Liver (tissue), 9 donors: ENCODE data around the gene ZGPAT. TPM values are rescaled to one million over a fixed set of nuclear protein-coding genes. Genes with fewer than 3 reads are reported as not detected.

Experiments used
- DNase-seq: peaks from one replicate; pipeline ENCODE4 v3.0.0-alpha.2; 2017; ENCODE audit warnings: low spot score
- H3K27ac ChIP-seq, 2 donors: one replicate each; pipeline ENCODE4 v1.7.0; 2013; ENCODE audit warnings: inconsistent platforms in 2 of 2, low read length in 2 of 2, control low read depth in 1 of 2, low read depth in 1 of 2, mild to moderate bottlenecking in 1 of 2
- H3K27me3 ChIP-seq, 4 donors: one replicate each; pipeline versions ENCODE4 v1.6.1 to v1.7.0; 2013; ENCODE audit warnings: low read length in 3 of 4, inconsistent platforms in 1 of 4, mild to moderate bottlenecking in 1 of 4, moderate library complexity in 1 of 4; ENCODE audit not compliant: control insufficient read depth in 4 of 4, insufficient read depth in 4 of 4
- H3K36me3 ChIP-seq, 4 donors: one replicate each; pipeline versions ENCODE4 v1.6.1 to v1.7.0; 2013; ENCODE audit warnings: low read length in 3 of 4, mild to moderate bottlenecking in 3 of 4, low read depth in 1 of 4, moderate library complexity in 1 of 4; ENCODE audit not compliant: control insufficient read depth in 4 of 4, insufficient read depth in 3 of 4
- H3K4me1 ChIP-seq, 4 donors: one replicate each; pipeline versions ENCODE4 v1.6.1 to v1.7.0; 2013; ENCODE audit warnings: low read length in 3 of 4, mild to moderate bottlenecking in 3 of 4, moderate library complexity in 1 of 4; ENCODE audit not compliant: control insufficient read depth in 4 of 4, insufficient read depth in 4 of 4
- H3K4me3 ChIP-seq, 3 donors: one replicate each; pipeline versions ENCODE4 v1.6.1 to v1.7.0; 2013; ENCODE audit warnings: low read length in 3 of 3, control low read depth in 1 of 3, low read depth in 1 of 3, mild to moderate bottlenecking in 1 of 3
- H3K9ac ChIP-seq, 2 donors: one replicate each; pipeline ENCODE4 v1.7.0; 2013; ENCODE audit warnings: low read length in 2 of 2, mild to moderate bottlenecking in 2 of 2, moderate library complexity in 2 of 2, control low read depth in 1 of 2, low read depth in 1 of 2
- H3K9me3 ChIP-seq, 4 donors: one replicate each; pipeline versions ENCODE4 v1.6.1 to v1.7.0; 2013; ENCODE audit warnings: low read length in 3 of 4; ENCODE audit not compliant: control insufficient read depth in 4 of 4
- ATF3 ChIP-seq: IDR thresholded peaks from 2 replicates; pipeline ENCODE4 v1.6.1; 2016; ENCODE audit warnings: antibody characterized with exemption
- EGR1 ChIP-seq, 2 donors: IDR thresholded peaks; 2 replicates each; pipeline ENCODE4 v1.6.1; 2016 to 2018; ENCODE audit warnings: antibody characterized with exemption in 2 of 2, low read depth in 2 of 2
- FOXA1 ChIP-seq: IDR thresholded peaks from 2 replicates; pipeline ENCODE4 v1.6.1; 2016; ENCODE audit warnings: antibody characterized with exemption
- FOXA2 ChIP-seq: IDR thresholded peaks from 2 replicates; pipeline ENCODE4 v1.6.1; 2016; ENCODE audit warnings: antibody characterized with exemption
- GABPA ChIP-seq, 2 donors: IDR thresholded peaks in 1 of 2; conservative IDR thresholded peaks in 1 of 2; 2 replicates each; pipeline ENCODE4 v1.6.1; 2016; ENCODE audit warnings: antibody characterized with exemption in 2 of 2, mild to moderate bottlenecking in 1 of 2, moderate library complexity in 1 of 2
- HNF4A ChIP-seq, 2 donors: conservative IDR thresholded peaks; 2 replicates each; pipeline ENCODE4 v1.6.1; 2016; ENCODE audit warnings: antibody characterized with exemption in 2 of 2, mild to moderate bottlenecking in 2 of 2
- HNF4G ChIP-seq: IDR thresholded peaks from 2 replicates; pipeline ENCODE4 v1.6.1; 2016; ENCODE audit warnings: antibody characterized with exemption
- JUND ChIP-seq, 2 donors: IDR thresholded peaks; 2 replicates each; pipeline ENCODE4 v1.6.1; 2016; ENCODE audit warnings: antibody characterized with exemption in 2 of 2
- NR2F2 ChIP-seq: IDR thresholded peaks from 2 replicates; pipeline ENCODE4 v1.6.1; 2016; ENCODE audit warnings: antibody characterized with exemption
- RAD21 ChIP-seq, 2 donors: IDR thresholded peaks; 2 replicates each; pipeline ENCODE4 v1.6.1; 2016; ENCODE audit warnings: antibody characterized with exemption in 2 of 2, mild to moderate bottlenecking in 2 of 2
- RXRA ChIP-seq, 2 donors: IDR thresholded peaks; 2 replicates each; pipeline ENCODE4 v1.6.1; 2017 to 2018; ENCODE audit warnings: antibody characterized with exemption in 2 of 2, mild to moderate bottlenecking in 1 of 2
- SP1 ChIP-seq: IDR thresholded peaks from 2 replicates; pipeline ENCODE4 v1.6.1; 2018; ENCODE audit warnings: antibody characterized with exemption, mild to moderate bottlenecking
- TAF1 ChIP-seq: conservative IDR thresholded peaks from 2 replicates; pipeline ENCODE4 v1.6.1; 2016; ENCODE audit warnings: antibody characterized with exemption, mild to moderate bottlenecking
- ZBTB33 ChIP-seq: IDR thresholded peaks from 2 replicates; pipeline ENCODE4 v1.6.1; 2016; ENCODE audit warnings: antibody characterized with exemption
- WGBS: extraction: QIAGEN DNeasy Blood & Tissue Kit; methylation state at CpG from one replicate; pipeline ENCODE4 v1.1.7; 2013; 5-methylcytosine and 5-hydroxymethylcytosine counted together
- polyA plus RNA-seq, 2 donors: library from polyadenylated mRNA; stranded (reverse) in 1 of 2; unstranded in 1 of 2; fragments of 200-250 nt in 1 of 2; fragments of >200 nt in 1 of 2; fragmentation: Nextera tagmentation in 1 of 2; extraction: Ambion mirVana in 1 of 2; gene quantifications; one replicate each; pipeline versions ENCODE4 v1.2.1 to v1.2.3, GENCODE V29; 2013 to 2015
- total RNA-seq, 2 donors: library from RNA; depleted of rRNA; stranded (reverse); fragments of >200 nt; gene quantifications; one replicate each; pipeline ENCODE4 v1.2.3, GENCODE V29; 2014
- TF ChIP-seq, protein P1 (sequence below): IDR thresholded peaks from 2 replicates; pipeline ENCODE4 v1.6.1; 2016; ENCODE audit warnings: antibody characterized with exemption, mild to moderate bottlenecking
- TF ChIP-seq, protein P2 (sequence below): fragments of 150-350 bp; IDR thresholded peaks from 2 replicates; pipeline ENCODE4 v1.5.1; 2017; ENCODE audit warnings: improper control_type of control experiment, low read depth, low read length; ENCODE audit not compliant: missing input control
- TF ChIP-seq, protein P3 (sequence below): IDR thresholded peaks from 2 replicates; pipeline ENCODE4 v1.6.1; 2016; ENCODE audit warnings: antibody characterized with exemption
- donor health status: healthy.
- donor health status: healthy.
- donor health status: healthy.
- donor health status: healthy.
- donor health status: healthy.

ZGPAT gene
- total and polyA plus RNA-seq, 4 donors: 10.3 to 90.5 (median 20.5) TPM

- no peak for DNase-seq
- Histone ChIP-seq H3K9ac (no peak overlapping the region), H3K4me3 (no peak overlapping the region), H3K4me1 (peaks cover 7 to 22% (median 13%) of the 10 kb centered on the region in 4 donors), H3K27ac (no peak overlapping the region), H3K9me3 (no peaks in the 10 kb centered on the region), H3K36me3 (peaks cover 0 to 14% (median 1%) of the 10 kb centered on the region in 4 donors), H3K27me3 (no peaks in the 10 kb centered on the region)
- TF ChIP-seq EGR1 (IDR thresholded peaks at IDR 0.05; ENCODE audit: low read depth in 2 of 2): no peak
- no peak for TF ChIP-seq FOXA1
- TF ChIP-seq GABPA (IDR thresholded peaks at IDR 0.05 in 1 of 2, conservative IDR thresholded peaks at IDR 0.05 in 1 of 2): no peak
- TF ChIP-seq RXRA (IDR thresholded peaks at IDR 0.05): no peak
- TF ChIP-seq, protein P1, sequence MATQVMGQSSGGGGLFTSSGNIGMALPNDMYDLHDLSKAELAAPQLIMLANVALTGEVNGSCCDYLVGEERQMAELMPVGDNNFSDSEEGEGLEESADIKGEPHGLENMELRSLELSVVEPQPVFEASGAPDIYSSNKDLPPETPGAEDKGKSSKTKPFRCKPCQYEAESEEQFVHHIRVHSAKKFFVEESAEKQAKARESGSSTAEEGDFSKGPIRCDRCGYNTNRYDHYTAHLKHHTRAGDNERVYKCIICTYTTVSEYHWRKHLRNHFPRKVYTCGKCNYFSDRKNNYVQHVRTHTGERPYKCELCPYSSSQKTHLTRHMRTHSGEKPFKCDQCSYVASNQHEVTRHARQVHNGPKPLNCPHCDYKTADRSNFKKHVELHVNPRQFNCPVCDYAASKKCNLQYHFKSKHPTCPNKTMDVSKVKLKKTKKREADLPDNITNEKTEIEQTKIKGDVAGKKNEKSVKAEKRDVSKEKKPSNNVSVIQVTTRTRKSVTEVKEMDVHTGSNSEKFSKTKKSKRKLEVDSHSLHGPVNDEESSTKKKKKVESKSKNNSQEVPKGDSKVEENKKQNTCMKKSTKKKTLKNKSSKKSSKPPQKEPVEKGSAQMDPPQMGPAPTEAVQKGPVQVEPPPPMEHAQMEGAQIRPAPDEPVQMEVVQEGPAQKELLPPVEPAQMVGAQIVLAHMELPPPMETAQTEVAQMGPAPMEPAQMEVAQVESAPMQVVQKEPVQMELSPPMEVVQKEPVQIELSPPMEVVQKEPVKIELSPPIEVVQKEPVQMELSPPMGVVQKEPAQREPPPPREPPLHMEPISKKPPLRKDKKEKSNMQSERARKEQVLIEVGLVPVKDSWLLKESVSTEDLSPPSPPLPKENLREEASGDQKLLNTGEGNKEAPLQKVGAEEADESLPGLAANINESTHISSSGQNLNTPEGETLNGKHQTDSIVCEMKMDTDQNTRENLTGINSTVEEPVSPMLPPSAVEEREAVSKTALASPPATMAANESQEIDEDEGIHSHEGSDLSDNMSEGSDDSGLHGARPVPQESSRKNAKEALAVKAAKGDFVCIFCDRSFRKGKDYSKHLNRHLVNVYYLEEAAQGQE: no peak
- TF ChIP-seq HNF4G: no peak
- TF ChIP-seq ATF3: no peak
- no peak for TF ChIP-seq JUND (IDR thresholded peaks at IDR 0.05)
- WGBS: 87% methylated on average over 24 of the region's 24 CpGs
Measured at GRCh38 chr20:63699466-63700198, 8.2 kb upstream of the ZGPAT start.

DNA sequence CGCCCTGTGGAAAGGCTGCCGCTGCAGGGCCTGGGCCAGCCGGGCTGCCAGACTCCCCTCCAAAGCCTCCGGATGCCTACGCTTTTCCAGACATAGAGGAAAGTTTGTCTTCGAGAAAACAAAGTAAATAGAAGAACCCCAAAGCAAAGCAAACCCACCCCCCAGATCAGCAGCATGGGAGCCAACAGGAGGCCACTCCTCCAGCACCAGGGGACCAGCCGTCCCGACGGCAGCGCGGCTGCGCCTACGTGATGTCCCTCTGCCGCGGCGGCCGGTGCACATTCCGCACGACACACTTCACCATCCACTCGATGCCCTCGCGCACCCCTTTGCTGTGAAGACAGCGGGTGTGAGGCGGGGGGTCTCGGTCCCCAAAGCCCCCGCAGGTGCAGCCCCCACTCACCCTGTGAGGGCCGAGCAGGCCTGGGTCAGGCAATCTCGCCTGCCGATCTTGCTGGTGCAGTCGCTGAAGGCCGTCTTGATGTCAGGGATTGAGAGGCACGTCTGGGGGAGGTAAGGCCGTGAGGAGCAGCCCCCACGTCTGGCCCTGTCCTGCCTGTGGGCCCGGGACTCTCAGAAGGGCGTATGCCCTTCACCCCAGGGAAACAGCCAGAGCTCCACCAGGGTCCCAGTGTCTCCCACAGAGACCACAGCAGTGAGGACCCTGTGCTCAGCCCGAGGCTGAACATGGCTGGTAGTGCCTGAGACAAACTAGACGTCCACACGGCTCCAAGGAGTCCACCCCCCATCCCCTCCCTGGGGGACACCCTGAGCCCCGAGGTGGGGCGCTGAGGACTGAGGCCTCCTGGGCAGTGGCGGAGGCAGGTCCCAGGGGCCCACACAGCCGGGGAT, 7.4 kb upstream of the ZGPAT start:
- TF ChIP-seq, protein P1: no peak
- no peak for TF ChIP-seq EGR1 (IDR thresholded peaks at IDR 0.05; ENCODE audit: low read depth in 2 of 2)
- TF ChIP-seq GABPA (IDR thresholded peaks at IDR 0.05 in 1 of 2, conservative IDR thresholded peaks at IDR 0.05 in 1 of 2): no peak
- TF ChIP-seq RAD21 (IDR thresholded peaks at IDR 0.05): no peak
- no peak for TF ChIP-seq HNF4G
- TF ChIP-seq, protein P2, sequence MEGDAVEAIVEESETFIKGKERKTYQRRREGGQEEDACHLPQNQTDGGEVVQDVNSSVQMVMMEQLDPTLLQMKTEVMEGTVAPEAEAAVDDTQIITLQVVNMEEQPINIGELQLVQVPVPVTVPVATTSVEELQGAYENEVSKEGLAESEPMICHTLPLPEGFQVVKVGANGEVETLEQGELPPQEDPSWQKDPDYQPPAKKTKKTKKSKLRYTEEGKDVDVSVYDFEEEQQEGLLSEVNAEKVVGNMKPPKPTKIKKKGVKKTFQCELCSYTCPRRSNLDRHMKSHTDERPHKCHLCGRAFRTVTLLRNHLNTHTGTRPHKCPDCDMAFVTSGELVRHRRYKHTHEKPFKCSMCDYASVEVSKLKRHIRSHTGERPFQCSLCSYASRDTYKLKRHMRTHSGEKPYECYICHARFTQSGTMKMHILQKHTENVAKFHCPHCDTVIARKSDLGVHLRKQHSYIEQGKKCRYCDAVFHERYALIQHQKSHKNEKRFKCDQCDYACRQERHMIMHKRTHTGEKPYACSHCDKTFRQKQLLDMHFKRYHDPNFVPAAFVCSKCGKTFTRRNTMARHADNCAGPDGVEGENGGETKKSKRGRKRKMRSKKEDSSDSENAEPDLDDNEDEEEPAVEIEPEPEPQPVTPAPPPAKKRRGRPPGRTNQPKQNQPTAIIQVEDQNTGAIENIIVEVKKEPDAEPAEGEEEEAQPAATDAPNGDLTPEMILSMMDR: no peak
- TF ChIP-seq TAF1: no peak
- TF ChIP-seq NR2F2: no peak
- TF ChIP-seq HNF4A (conservative IDR thresholded peaks at IDR 0.05): no peak
- TF ChIP-seq FOXA2: no peak
- TF ChIP-seq, protein P3, sequence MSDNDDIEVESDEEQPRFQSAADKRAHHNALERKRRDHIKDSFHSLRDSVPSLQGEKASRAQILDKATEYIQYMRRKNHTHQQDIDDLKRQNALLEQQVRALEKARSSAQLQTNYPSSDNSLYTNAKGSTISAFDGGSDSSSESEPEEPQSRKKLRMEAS: no peak
- TF ChIP-seq ZBTB33: no peak
- no peak for TF ChIP-seq SP1
- TF ChIP-seq ATF3: no peak
- Histone ChIP-seq H3K27me3 (no peaks in the 10 kb centered on the region), H3K9ac (no peak overlapping the region), H3K9me3 (no peaks in the 10 kb centered on the region), H3K27ac (no peak overlapping the region), H3K4me3 (no peak overlapping the region), H3K4me1 (peaks cover 7 to 20% (median 13%) of the 10 kb centered on the region in 4 donors), H3K36me3 (peaks cover 0 to 22% (median 1%) of the 10 kb centered on the region in 4 donors)
- DNase-seq: no peak
- WGBS: 95% methylated on average over 43 of the region's 43 CpGs
